H1 (cell line): Measurements from ENCODE around the gene ADM2. TPM values are rescaled to one million over a fixed set of nuclear protein-coding genes. Genes with fewer than 3 reads are reported as not detected.

Experiments
- CTCF ChIA-PET: fragments of 300-600 bp; sonication (Branson Sonifier 250); formaldehyde crosslinking; loops from one replicate; lab custom pipeline; 2021; ENCODE audit not compliant: partially characterized antibody; lab: Charles Lee
- POLR2A ChIA-PET: fragments of 300-600 bp; sonication (Branson Sonifier 250); formaldehyde crosslinking; loops from one replicate; lab custom pipeline; 2021; ENCODE audit warnings: inconsistent platforms; ENCODE audit not compliant: partially characterized antibody; lab: Charles Lee
- DNase-seq, 2 experiments: peaks; one replicate each; pipeline versions ENCODE4 v3.0.0 to v3.0.0-alpha.2; 2010 to 2022; ENCODE audit warnings: low spot score in 2 of 2, low read depth in 1 of 2, mixed read lengths in 1 of 2
- FAIRE-seq: peaks from 2 replicates; lab custom pipeline; 2011; peaks lifted over from hg19 to GRCh38; lab: Jason Lieb, UNC
- H2AFZ ChIP-seq: 2 replicates; pipeline ENCODE4 v1.8.1; 2012; ENCODE audit warnings: low read length, inconsistent platforms
- H2AK5ac ChIP-seq: 2 replicates; pipeline ENCODE4 v1.6.1; 2013; ENCODE audit warnings: low read depth, low read length
- H2BK120ac ChIP-seq: replicated peaks from 2 replicates; pipeline ENCODE3; 2013; ENCODE audit warnings: low read depth, low read length, inconsistent platforms
- H2BK12ac ChIP-seq: 2 replicates; pipeline ENCODE4 v1.6.1; 2013; ENCODE audit warnings: low read depth, low read length
- H2BK15ac ChIP-seq: 2 replicates; pipeline ENCODE4 v1.6.1; 2013; ENCODE audit warnings: low read length
- H2BK20ac ChIP-seq: 2 replicates; pipeline ENCODE4 v1.6.1; 2013; ENCODE audit warnings: low read length
- H2BK5ac ChIP-seq: 2 replicates; pipeline ENCODE4 v1.6.1; 2013; ENCODE audit warnings: low read depth, low read length
- H3K14ac ChIP-seq: 2 replicates; pipeline ENCODE4 v1.6.1; 2013; ENCODE audit warnings: inconsistent platforms; ENCODE audit not compliant: insufficient read length
- H3K18ac ChIP-seq: 2 replicates; pipeline ENCODE4 v1.6.1; 2013; ENCODE audit warnings: low read length; ENCODE audit errors: extremely low read depth
- H3K23ac ChIP-seq: 2 replicates; pipeline ENCODE4 v1.6.1; 2013; ENCODE audit warnings: inconsistent platforms; ENCODE audit not compliant: insufficient read length
- H3K23me2 ChIP-seq: 2 replicates; pipeline ENCODE4 v1.6.1; 2013; ENCODE audit warnings: low read depth, low read length
- H3K27ac ChIP-seq: 2 replicates; pipeline ENCODE4 v1.6.1; 2011; ENCODE audit warnings: low read depth, low read length, inconsistent platforms
- H3K27me3 ChIP-seq, 4 experiments: replicated peaks in 1 of 4; 1 replicate in 1 of 4; 2 replicates in 3 of 4; pipeline versions ENCODE4 v1.6.1 to v1.8.1; 2011 to 2013; ENCODE audit warnings: low read length in 3 of 4, mild to moderate bottlenecking in 3 of 4, inconsistent platforms in 2 of 4, mixed read lengths in 2 of 4, moderate library complexity in 1 of 4; ENCODE audit not compliant: control insufficient read depth in 3 of 4, insufficient read depth in 3 of 4; ENCODE audit errors: extremely low read depth in 1 of 4
- H3K36me3 ChIP-seq, 4 experiments: 2 replicates each; pipeline versions ENCODE4 v1.6.1 to v1.8.1; 2011 to 2013; ENCODE audit warnings: mild to moderate bottlenecking in 4 of 4, low read length in 3 of 4, moderate library complexity in 2 of 4, control low read depth in 1 of 4, inconsistent platforms in 1 of 4; ENCODE audit not compliant: insufficient read depth in 4 of 4, control insufficient read depth in 2 of 4
- H3K4ac ChIP-seq: replicated peaks from 2 replicates; pipeline ENCODE3; 2013; ENCODE audit warnings: low read length, low read depth, mixed read lengths, inconsistent platforms; ENCODE audit not compliant: insufficient read length
- H3K4me1 ChIP-seq, 4 experiments: replicated peaks in 1 of 4; 1 replicate in 1 of 4; 2 replicates in 3 of 4; pipeline versions ENCODE4 v1.6.1 to v1.8.1; 2011 to 2013; ENCODE audit warnings: low read length in 3 of 4, inconsistent platforms in 2 of 4, mixed read lengths in 1 of 4; ENCODE audit not compliant: insufficient read depth in 4 of 4, control insufficient read depth in 3 of 4
- H3K4me2 ChIP-seq, 2 experiments: 2 replicates each; pipeline versions ENCODE4 v1.6.1 to v1.8.1; 2011 to 2013; ENCODE audit warnings: low read depth in 2 of 2, low read length in 2 of 2, control low read depth in 1 of 2, inconsistent platforms in 1 of 2, mild to moderate bottlenecking in 1 of 2; ENCODE audit not compliant: insufficient read depth in 1 of 2
- H3K4me3 ChIP-seq, 4 experiments: fragments of 200-600, 300-600 bp in 1 of 4; sonication (generic), shearing (Covaris generic), sonication (Bioruptor Twin) in 1 of 4; 2 replicates each; pipeline versions ENCODE4 v1.5.1 to v1.8.1; 2011 to 2016; ENCODE audit warnings: low read length in 4 of 4, low read depth in 3 of 4, control low read depth in 2 of 4, inconsistent platforms in 2 of 4, mild to moderate bottlenecking in 2 of 4, mixed read lengths in 1 of 4, moderate library complexity in 1 of 4; ENCODE audit not compliant: insufficient read depth in 2 of 4; ENCODE audit errors: extremely low read depth in 1 of 4
- H3K56ac ChIP-seq: replicated peaks from 2 replicates; pipeline ENCODE3; 2013; ENCODE audit warnings: low read depth, mild to moderate bottlenecking, mixed read lengths, low read length, inconsistent platforms; ENCODE audit not compliant: insufficient read length
- H3K79me1 ChIP-seq: 2 replicates; pipeline ENCODE4 v1.6.1; 2013; ENCODE audit warnings: low read depth, low read length, control low read depth
- H3K79me2 ChIP-seq, 2 experiments: 2 replicates each; pipeline versions ENCODE4 v1.6.1 to v1.8.1; 2012 to 2013; ENCODE audit warnings: low read length in 2 of 2, mild to moderate bottlenecking in 2 of 2, inconsistent platforms in 1 of 2; ENCODE audit not compliant: insufficient read depth in 2 of 2, control insufficient read depth in 1 of 2
- H3K9ac ChIP-seq, 4 experiments: replicated peaks in 1 of 4; 1 replicate in 1 of 4; 2 replicates in 3 of 4; pipeline versions ENCODE4 v1.6.1 to v1.8.1; 2011 to 2013; ENCODE audit warnings: low read depth in 3 of 4, low read length in 3 of 4, control low read depth in 2 of 4, mild to moderate bottlenecking in 2 of 4, moderate library complexity in 2 of 4, inconsistent platforms in 1 of 4; ENCODE audit errors: extremely low read depth in 1 of 4
- H3K9me3 ChIP-seq, 2 experiments: 2 replicates each; pipeline versions ENCODE4 v1.6.1 to v1.8.1; 2012 to 2013; ENCODE audit warnings: mild to moderate bottlenecking in 2 of 2, moderate library complexity in 2 of 2, control low read depth in 1 of 2, inconsistent platforms in 1 of 2, low read depth in 1 of 2, low read length in 1 of 2, mixed read lengths in 1 of 2; ENCODE audit not compliant: insufficient read depth in 2 of 2
- H4K20me1 ChIP-seq, 2 experiments: replicated peaks in 1 of 2; 2 replicates each; pipeline versions ENCODE3 to v1.8.1; 2011 to 2013; ENCODE audit warnings: inconsistent platforms in 2 of 2, low read length in 2 of 2, mild to moderate bottlenecking in 1 of 2; ENCODE audit not compliant: insufficient read depth in 2 of 2, control insufficient read depth in 1 of 2
- H4K5ac ChIP-seq: 2 replicates; pipeline ENCODE4 v1.6.1; 2013; ENCODE audit warnings: low read length, low read depth, mixed read lengths, inconsistent platforms; ENCODE audit not compliant: insufficient read length
- H4K8ac ChIP-seq: 2 replicates; pipeline ENCODE4 v1.8.0; 2013; ENCODE audit warnings: mild to moderate bottlenecking, moderate library complexity, low read length, inconsistent platforms; ENCODE audit not compliant: insufficient read depth; ENCODE audit errors: extremely low read depth
- H4K91ac ChIP-seq: replicated peaks from 2 replicates; pipeline ENCODE3; 2013; ENCODE audit warnings: low read length, mixed read lengths, inconsistent platforms; ENCODE audit not compliant: insufficient read length
- MAX ChIP-seq: IDR thresholded peaks from 2 replicates; pipeline ENCODE4 v1.6.1; 2012; ENCODE audit warnings: inconsistent platforms
- NANOG ChIP-seq: IDR thresholded peaks from 2 replicates; pipeline ENCODE4 v1.6.1; 2011; ENCODE audit warnings: low read length, low read depth, mild to moderate bottlenecking, inconsistent platforms; ENCODE audit not compliant: insufficient read depth, poor library complexity, severe bottlenecking
- TBP ChIP-seq: IDR thresholded peaks from 2 replicates; pipeline ENCODE4 v1.6.1; 2011; ENCODE audit warnings: low read depth, low read length, improper control_type of control experiment
- YY1 ChIP-seq: IDR thresholded peaks from 2 replicates; pipeline ENCODE4 v1.6.1; 2011; ENCODE audit warnings: low read depth, mild to moderate bottlenecking, low read length
- WGBS, 2 experiments: shearing (Covaris generic) in 1 of 2; methylation state at CpG; one replicate each; pipeline versions ENCODE4 v1.1.6 to v1.1.7; 2013 to 2015; ENCODE audit warnings: low lambda C conversion rate in 2 of 2, mixed read lengths in 2 of 2, inconsistent platforms in 1 of 2, low coverage in 1 of 2, missing lambda C conversion rate in 1 of 2; ENCODE audit not compliant: insufficient replicate concordance in 2 of 2, insufficient coverage in 1 of 2, insufficient read length in 1 of 2; ENCODE audit errors: extremely low coverage in 1 of 2, missing lambda C conversion rate in 1 of 2; 5-methylcytosine and 5-hydroxymethylcytosine counted together
- polyA plus RNA-seq, 7 experiments: library from polyadenylated mRNA; depleted of rRNA in 3 of 7; stranded (reverse) in 5 of 7; unstranded in 2 of 7; fragments of >200 nt in 5 of 7; fragments of 200-250 nt in 2 of 7; gene quantifications; 1 replicate in 5 of 7; 2 replicates in 1 of 7; 4 replicates in 1 of 7; pipeline versions ENCODE4 v1.2.1 to v1.2.3, GENCODE V29; 2011 to 2013; ENCODE audit warnings: missing spikeins in 2 of 7, mixed read lengths in 2 of 7
- total RNA-seq: library from RNA; stranded (reverse); fragmentation: NEBNext Ultra II Directional; extraction: Animal tissue kit (Norgen Biotek cat#: 25700); gene quantifications from 2 replicates; pipeline ENCODE4 v1.2.1, GENCODE V29; 2021

The ADM2 gene
- total and polyA plus RNA-seq, 2 of the 8 experiments (the other 6 are each of a cell fraction or from before 2014, with no cell fraction given): 3.3 to 7.5 TPM

- WGBS, 2 experiments: 83% methylated on average over 23 of the region's 23 CpGs; no CpG with 5 or more reads in 1 of the 2 experiments
- no peak within 1 kb of the TSS for H3K18ac ChIP-seq
- no peak within 1 kb of the TSS for H2BK120ac ChIP-seq
- H3K4me1 ChIP-seq: peaks cover 0 to 5% (median 0%) of the 10 kb centered on the region in 4 experiments; a peak in 3 of 7 replicates
- no peak within 1 kb of the TSS for H3K23ac ChIP-seq
- H3K23me2 ChIP-seq: no peaks in the 10 kb centered on the region; the same call in 1 of the 2 replicates
- ChIA-PET POLR2A (interaction anchor here (0.9 to 4.8 kb wide), 6 partner anchors 10 to 39 kb away, joined by 3 to 21 read pairs (median 12); partner anchors contain the start of gene SCO2), CTCF (interaction anchor here (0.7 to 5.6 kb wide), 5 partner anchors 10 to 134 kb away, joined by 3 to 54 read pairs (median 3); no protein-coding TSS in a partner anchor)
- no peak within 1 kb of the TSS for H2BK20ac ChIP-seq
- H2BK12ac ChIP-seq: no peak within 1 kb of the TSS
- H3K79me2 ChIP-seq: no peaks in the 10 kb centered on the region
- H3K27ac ChIP-seq: no peak within 1 kb of the TSS
- no peak within 1 kb of the TSS for H4K91ac ChIP-seq
- no peak within 1 kb of the TSS for H2AK5ac ChIP-seq
- DNase-seq (no peak), FAIRE-seq (no peak)
- H3K56ac ChIP-seq: no peak within 1 kb of the TSS
- H3K79me1 ChIP-seq: no peaks in the 10 kb centered on the region
- H3K14ac ChIP-seq: no peak within 1 kb of the TSS
- H3K4ac ChIP-seq: no peak within 1 kb of the TSS
- no peak within 1 kb of the TSS for H2BK5ac ChIP-seq
- no peak within 1 kb of the TSS for H2BK15ac ChIP-seq
- H2AFZ ChIP-seq: no peak within 1 kb of the TSS
- H3K27me3 ChIP-seq: peaks cover 0 to 2% (median 0%) of the 10 kb centered on the region in 4 experiments; a peak in 1 of 7 replicates
- no peak within 1 kb of the TSS for H4K5ac ChIP-seq
- H3K9me3 ChIP-seq: no peaks in the 10 kb centered on the region
- peaks cover 0 to 3% of the 10 kb centered on the region in 2 experiments for H4K20me1 ChIP-seq
- H4K8ac ChIP-seq: peak within 1 kb of the TSS; percentile 92
- H3K9ac ChIP-seq: no peak within 1 kb of the TSS
- TF ChIP-seq MAX: no peak
- no peak for TF ChIP-seq TBP
- no peak for TF ChIP-seq YY1
- no peak for TF ChIP-seq NANOG
- H3K4me2 ChIP-seq: no peak within 1 kb of the TSS
- 0 out of 8 replicates have a peak, but pooled peaks cover 0 to 2% (median 0%) of the 10 kb centered on the region in 4 experiments for H3K36me3 ChIP-seq
- no peak within 1 kb of the TSS for H3K4me3 ChIP-seq
These were observed 5.4 kb downstream of the ADM2 start, which contains the start of gene MIOX for GRCh38 chr22:50486561-50487289. Gene MIOX (plus strand): TSS chr22:50486859. CDS start chr22:50486898, 39 bp downstream.
